Mesendoderm (in vitro differentiated cells): ENCODE results near the gene NSUN6.
A peak's percentile ranks its signal among the peaks of the same experiment; 100 is the strongest.
"Not testable (repeated sequence)": the region's sequence is repeated elsewhere in the genome, so short reads cannot be mapped to it uniquely, and the experiment has no call there.

Experiments used
- DNase-seq: peaks from one replicate; pipeline ENCODE4 v3.0.0; 2013
- H2AK5ac ChIP-seq: 2 replicates; pipeline ENCODE4 v1.6.1; 2013; ENCODE audit warnings: low read length, inconsistent platforms
- H2BK120ac ChIP-seq: 2 replicates; pipeline ENCODE4 v1.6.1; 2013; ENCODE audit warnings: low read depth, mild to moderate bottlenecking, low read length, moderate library complexity, mixed read lengths
- H2BK15ac ChIP-seq: replicated peaks from 2 replicates; pipeline ENCODE4 v1.6.1; 2013; ENCODE audit warnings: low read depth, mild to moderate bottlenecking, moderate library complexity
- H2BK5ac ChIP-seq: 2 replicates; pipeline ENCODE4 v1.6.1; 2013; ENCODE audit warnings: low read length, inconsistent platforms
- H3K18ac ChIP-seq: 2 replicates; pipeline ENCODE4 v1.6.1; 2013; ENCODE audit warnings: mild to moderate bottlenecking, low read length, mixed read lengths
- H3K23ac ChIP-seq: one replicate; pipeline ENCODE4 v1.6.1; 2013; ENCODE audit warnings: low read length
- H3K27ac ChIP-seq: 2 replicates; pipeline ENCODE4 v1.5.1; 2013; ENCODE audit warnings: low read depth, mild to moderate bottlenecking, inconsistent platforms, low read length, moderate library complexity
- H3K27me3 ChIP-seq: 2 replicates; pipeline ENCODE4 v1.6.1; 2013; ENCODE audit warnings: low read length, control low read depth, mild to moderate bottlenecking, inconsistent platforms; ENCODE audit not compliant: insufficient read depth, poor library complexity
- H3K36me3 ChIP-seq: 2 replicates; pipeline ENCODE4 v1.6.1; 2013; ENCODE audit warnings: low read length, inconsistent platforms; ENCODE audit not compliant: control insufficient read depth, insufficient read depth
- H3K4ac ChIP-seq: one replicate; pipeline ENCODE4 v1.6.1; 2013; ENCODE audit warnings: low read depth, mild to moderate bottlenecking, low read length, moderate library complexity
- H3K4me1 ChIP-seq: 2 replicates; pipeline ENCODE4 v1.6.1; 2013; ENCODE audit warnings: low read depth, low read length, inconsistent platforms; ENCODE audit not compliant: control insufficient read depth
- H3K4me2 ChIP-seq: 2 replicates; pipeline ENCODE4 v1.6.1; 2013; ENCODE audit warnings: low read length
- H3K4me3 ChIP-seq: 2 replicates; pipeline ENCODE4 v1.5.1; 2013; ENCODE audit warnings: mild to moderate bottlenecking, low read length
- H3K56ac ChIP-seq: one replicate; pipeline ENCODE4 v1.6.1; 2013; ENCODE audit warnings: low read length
- H3K79me1 ChIP-seq: 2 replicates; pipeline ENCODE4 v1.6.1; 2013; ENCODE audit warnings: low read length, inconsistent platforms
- H3K79me2 ChIP-seq: 2 replicates; pipeline ENCODE4 v1.6.1; 2013; ENCODE audit warnings: mild to moderate bottlenecking, low read length; ENCODE audit not compliant: control insufficient read depth, insufficient read depth
- H3K9ac ChIP-seq: 2 replicates; pipeline ENCODE4 v1.6.1; 2013; ENCODE audit warnings: low read length, inconsistent platforms
- H4K5ac ChIP-seq: one replicate; pipeline ENCODE4 v1.6.1; 2013; ENCODE audit warnings: low read length
- H4K8ac ChIP-seq: one replicate; pipeline ENCODE4 v1.6.1; 2013; ENCODE audit warnings: low read depth, mild to moderate bottlenecking, control low read depth, low read length, moderate library complexity
- WGBS: extraction: QIAGEN DNeasy Blood & Tissue Kit; methylation state at CpG from one replicate; pipeline ENCODE4 v1.1.7; 2013; ENCODE audit warnings: low lambda C conversion rate, missing lambda C conversion rate; ENCODE audit not compliant: insufficient coverage; ENCODE audit errors: extremely low coverage; 5-methylcytosine and 5-hydroxymethylcytosine counted together

Gene NSUN6

GRCh38 chr10:18627452-18628018 is 23.9 kb downstream of the NSUN6 start:
- peak overlapping the region; percentile 69 for H3K9ac ChIP-seq
- H3K27me3 ChIP-seq, H2AK5ac ChIP-seq, H3K4me1 ChIP-seq, H3K4ac ChIP-seq, H4K5ac ChIP-seq, H3K36me3 ChIP-seq, H2BK5ac ChIP-seq, H2BK15ac ChIP-seq, H3K18ac ChIP-seq, H4K8ac ChIP-seq, H3K79me2 ChIP-seq, H3K79me1 ChIP-seq, H3K23ac ChIP-seq, H2BK120ac ChIP-seq, H3K4me3 ChIP-seq: not testable (repeated sequence)
- WGBS = no CpG with 5 or more reads among the region's 25 CpGs
- H3K56ac ChIP-seq = peak overlapping the region; percentile 78
- DNase-seq = peak; percentile 85
- peak overlapping the region; percentile 42 for H3K4me2 ChIP-seq
- peak overlapping the region; percentile 57 for H3K27ac ChIP-seq

- Histone ChIP-seq H4K5ac (no peak overlapping the region), H4K8ac (no peak overlapping the region)
- no CpG with 5 or more reads among the region's 5 CpGs for WGBS
These were observed 25.5 kb downstream of the NSUN6 start for GRCh38 chr10:18625886-18626285.

GRCh38 chr10:18623671-18624070 is 27.7 kb downstream of the NSUN6 start:
- not testable (repeated sequence) for H3K4ac ChIP-seq, H3K36me3 ChIP-seq, H2BK5ac ChIP-seq, H3K4me2 ChIP-seq, H2AK5ac ChIP-seq, H3K56ac ChIP-seq, H3K79me2 ChIP-seq, H3K79me1 ChIP-seq, H3K9ac ChIP-seq, H3K23ac ChIP-seq, H4K8ac ChIP-seq, H4K5ac ChIP-seq, H3K27me3 ChIP-seq, H3K4me3 ChIP-seq, H2BK120ac ChIP-seq, H2BK15ac ChIP-seq, H3K4me1 ChIP-seq
- H3K18ac ChIP-seq = peak overlapping the region; percentile 39
- no CpG with 5 or more reads among the region's 1 CpG for WGBS
- H3K27ac ChIP-seq = peak overlapping the region; percentile 63
- DNase-seq = peak; percentile 70

More at GRCh38 chr10:18625886-18626285, 25.5 kb downstream of the NSUN6 start:
- Histone ChIP-seq H3K4me3 (no peak overlapping the region), H2AK5ac (no peak overlapping the region), H3K4me2 (no peak overlapping the region), H3K27ac (no peak overlapping the region), H3K18ac (no peak overlapping the region), H3K79me2 (no peaks in the 10 kb centered on the region), H3K4me1 (no peaks in the 10 kb centered on the region), H3K27me3 (no peaks in the 10 kb centered on the region), H2BK5ac (no peak overlapping the region), H3K23ac (no peak overlapping the region), H3K79me1 (no peaks in the 10 kb centered on the region), H2BK120ac (no peak overlapping the region), H3K56ac (no peak overlapping the region), H3K9ac (no peak overlapping the region), H3K36me3 (no peaks in the 10 kb centered on the region), H2BK15ac (peak overlapping the region; percentile 74), H3K4ac (no peak overlapping the region)
- no peak for DNase-seq

GRCh38 chr10:18620856-18621255 is 30.5 kb downstream of the NSUN6 start:
- Histone ChIP-seq H2AK5ac (no peak overlapping the region), H3K27me3 (no peaks in the 10 kb centered on the region), H3K23ac (no peak overlapping the region), H3K36me3 (no peaks in the 10 kb centered on the region), H3K4me1 (no peaks in the 10 kb centered on the region), H4K8ac (no peak overlapping the region), H3K4ac (no peak overlapping the region), H4K5ac (no peak overlapping the region), H3K4me2 (no peak overlapping the region), H2BK15ac (no peak overlapping the region), H3K27ac (no peak overlapping the region), H3K79me1 (no peaks in the 10 kb centered on the region), H2BK5ac (no peak overlapping the region), H2BK120ac (no peak overlapping the region), H3K18ac (no peak overlapping the region), H3K4me3 (no peak overlapping the region), H3K79me2 (no peaks in the 10 kb centered on the region), H3K9ac (no peak overlapping the region), H3K56ac (no peak overlapping the region)
- no peak for DNase-seq

GRCh38 chr10:18619016-18619415 is 32.4 kb downstream of the NSUN6 start:
- H3K4ac ChIP-seq = no peak overlapping the region
- no peak overlapping the region for H3K27ac ChIP-seq
- no peak overlapping the region for H2BK15ac ChIP-seq
- H3K56ac ChIP-seq = no peak overlapping the region
- no peak overlapping the region for H3K9ac ChIP-seq
- WGBS = no CpG with 5 or more reads among the region's 3 CpGs
- no peak overlapping the region for H3K4me2 ChIP-seq
- no peaks in the 10 kb centered on the region for H3K4me1 ChIP-seq
- no peak overlapping the region for H4K5ac ChIP-seq
- no peaks in the 10 kb centered on the region for H3K27me3 ChIP-seq
- H3K4me3 ChIP-seq = no peak overlapping the region
- no peak overlapping the region for H2BK120ac ChIP-seq
- no peaks in the 10 kb centered on the region for H3K79me2 ChIP-seq
- no peak overlapping the region for H2BK5ac ChIP-seq
- no peak overlapping the region for H2AK5ac ChIP-seq
- H3K23ac ChIP-seq = no peak overlapping the region
- H4K8ac ChIP-seq = no peak overlapping the region
- no peak overlapping the region for H3K18ac ChIP-seq
- no peak for DNase-seq
- no peaks in the 10 kb centered on the region for H3K79me1 ChIP-seq
- H3K36me3 ChIP-seq = no peaks in the 10 kb centered on the region

GRCh38 chr10:18616337-18616736 is 35.0 kb downstream of the NSUN6 start:
- no peak overlapping the region for H3K4me2 ChIP-seq
- H4K5ac ChIP-seq = no peak overlapping the region
- H3K27me3 ChIP-seq = no peaks in the 10 kb centered on the region
- no peak overlapping the region for H3K56ac ChIP-seq
- H3K79me2 ChIP-seq = no peaks in the 10 kb centered on the region
- no peaks in the 10 kb centered on the region for H3K79me1 ChIP-seq
- H4K8ac ChIP-seq = no peak overlapping the region
- no peak for DNase-seq
- no peak overlapping the region for H3K4ac ChIP-seq
- H3K23ac ChIP-seq = no peak overlapping the region
- no CpG with 5 or more reads among the region's 3 CpGs for whole genome bisulfite sequencing
- H2AK5ac ChIP-seq = no peak overlapping the region
- no peaks in the 10 kb centered on the region for H3K36me3 ChIP-seq
- no peak overlapping the region for H3K27ac ChIP-seq
- no peak overlapping the region for H2BK120ac ChIP-seq
- H2BK15ac ChIP-seq = no peak overlapping the region
- H3K18ac ChIP-seq = no peak overlapping the region
- no peak overlapping the region for H2BK5ac ChIP-seq
- no peaks in the 10 kb centered on the region for H3K4me1 ChIP-seq
- H3K9ac ChIP-seq = no peak overlapping the region
- no peak overlapping the region for H3K4me3 ChIP-seq
